Fibroblast of skin of left quadriceps (primary cell): ENCODE results near the gene R3HDML.
"Not testable (repeated sequence)": the region's sequence is repeated elsewhere in the genome, so short reads cannot be mapped to it uniquely, and the experiment has no call there.

ENCODE experiments used
- DNase-seq, 2 experiments: peaks; one replicate each; pipeline ENCODE4 v3.0.0-alpha.2; 2013; ENCODE audit warnings: low read depth in 2 of 2

Gene R3HDML

DNA sequence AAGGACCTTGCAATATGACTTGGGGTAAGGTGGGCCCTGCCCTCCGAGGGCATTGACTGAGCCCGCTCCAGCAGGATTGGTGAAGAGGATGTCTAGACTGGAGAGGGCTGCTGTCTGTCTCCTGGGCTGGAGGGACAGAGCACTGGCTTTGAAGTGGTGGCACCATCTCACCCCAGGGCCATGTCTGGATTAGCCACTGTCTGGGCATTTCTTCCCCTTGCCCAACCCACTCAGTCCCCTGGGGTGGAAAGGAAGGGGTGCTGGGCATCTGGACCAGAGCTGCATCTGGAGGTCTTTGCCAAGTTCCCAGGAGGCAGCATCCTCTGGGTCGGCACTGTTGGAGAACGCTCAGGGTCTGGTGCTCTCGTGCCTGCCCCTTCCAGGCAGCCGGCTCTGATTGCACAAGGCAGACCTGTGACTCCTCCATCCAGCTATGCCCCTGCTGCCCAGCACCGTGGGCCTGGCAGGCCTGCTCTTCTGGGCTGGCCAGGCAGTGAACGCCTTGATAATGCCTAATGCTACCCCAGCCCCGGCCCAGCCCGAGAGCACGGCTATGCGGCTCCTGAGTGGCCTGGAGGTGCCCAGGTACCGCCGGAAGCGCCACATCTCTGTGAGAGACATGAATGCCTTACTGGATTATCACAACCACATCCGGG lies at the start of gene R3HDML:
Gene R3HDML, plus strand, starts transcription at position 319 of the 656 bp plus-strand sequence. Its CDS starts 115 bp downstream, at position 434.
- no peak for DNase-seq

- DNase-seq: no peak
Observed at GRCh38 chr20:44287272-44288097, 49.4 kb upstream of the R3HDML start.

GRCh38 chr20:44288252-44288651 lies 48.6 kb upstream of the R3HDML start:
- DNase-seq: no peak

DNA sequence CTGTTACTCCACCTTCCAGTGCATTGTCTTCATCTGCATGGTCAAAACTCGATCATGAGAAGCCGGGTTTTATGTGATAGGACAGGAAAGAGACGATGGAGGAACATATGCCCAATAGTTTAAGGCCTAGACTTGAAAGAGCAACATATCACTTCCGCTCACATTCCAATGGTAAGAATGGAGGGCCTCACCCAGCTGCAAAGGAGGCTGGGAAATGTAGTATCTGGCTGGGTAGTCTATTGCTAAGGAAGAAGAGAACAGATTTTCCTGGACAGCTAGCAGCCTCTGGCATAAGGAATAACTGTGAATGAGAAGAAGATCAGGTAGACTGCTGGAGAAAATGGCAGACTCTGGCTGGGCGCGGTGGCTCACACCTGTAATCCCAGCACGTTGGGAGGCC lies 45.1 kb upstream of the R3HDML start:
- no peak for DNase-seq

GRCh38 chr20:44296011-44296410 lies 40.8 kb upstream of the R3HDML start:
- DNase-seq: no peak

GRCh38 chr20:44297721-44298120 lies 39.1 kb upstream of the R3HDML start:
- DNase-seq: no peak

- DNase-seq: not testable (repeated sequence)
Observed at GRCh38 chr20:44299011-44299535, 37.8 kb upstream of the R3HDML start.

DNA sequence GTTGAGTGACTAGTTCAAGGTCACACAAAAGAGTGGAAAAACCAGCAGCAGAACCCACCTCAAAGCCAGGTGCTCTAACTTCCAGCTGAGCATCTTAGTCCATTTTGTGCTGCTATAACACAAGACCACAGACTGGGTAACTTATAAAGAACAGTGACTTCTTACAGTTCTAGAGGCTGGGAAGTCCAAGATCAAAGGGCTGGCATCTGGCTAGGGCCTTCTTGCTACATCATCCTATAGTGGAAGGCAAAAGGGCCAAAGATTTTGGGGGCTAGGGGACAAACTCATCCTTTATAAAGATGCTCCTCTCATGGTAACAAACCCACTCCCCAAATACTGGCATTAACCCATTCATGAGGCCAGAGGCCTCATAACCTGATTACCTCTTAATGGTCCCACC lies 35.6 kb upstream of the R3HDML start:
- no peak for DNase-seq

DNA sequence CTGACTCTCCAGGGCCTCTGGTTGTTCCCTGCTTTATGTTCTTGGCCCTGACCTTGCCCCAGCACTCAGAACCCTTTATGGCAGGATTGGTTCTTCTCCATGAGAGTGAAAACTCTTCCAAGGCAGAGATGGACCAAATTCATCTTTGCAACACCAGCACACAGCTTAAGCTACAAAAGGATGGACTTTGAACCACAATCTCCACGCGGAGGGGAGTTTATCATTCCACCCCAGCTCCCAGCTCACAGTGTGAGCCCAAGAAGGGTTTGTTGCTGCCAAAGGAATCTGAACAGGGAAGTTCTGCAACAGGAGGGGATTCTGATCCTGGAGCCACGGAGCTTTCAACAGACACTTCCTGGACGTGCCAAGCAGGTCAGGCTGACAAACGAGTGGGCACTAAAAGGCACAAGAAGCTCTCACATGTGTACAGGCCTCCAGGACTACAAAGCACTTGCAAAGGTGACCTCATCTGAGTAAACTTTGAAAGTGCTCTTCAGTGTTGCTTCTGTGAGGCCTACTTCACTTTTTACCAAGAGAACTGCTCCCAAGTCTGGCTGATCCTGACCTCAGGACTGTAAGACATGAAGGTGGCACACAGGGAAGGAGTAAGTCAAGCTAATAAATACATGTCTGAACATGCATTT lies 34.7 kb upstream of the R3HDML start:
- DNase-seq: no peak

DNA sequence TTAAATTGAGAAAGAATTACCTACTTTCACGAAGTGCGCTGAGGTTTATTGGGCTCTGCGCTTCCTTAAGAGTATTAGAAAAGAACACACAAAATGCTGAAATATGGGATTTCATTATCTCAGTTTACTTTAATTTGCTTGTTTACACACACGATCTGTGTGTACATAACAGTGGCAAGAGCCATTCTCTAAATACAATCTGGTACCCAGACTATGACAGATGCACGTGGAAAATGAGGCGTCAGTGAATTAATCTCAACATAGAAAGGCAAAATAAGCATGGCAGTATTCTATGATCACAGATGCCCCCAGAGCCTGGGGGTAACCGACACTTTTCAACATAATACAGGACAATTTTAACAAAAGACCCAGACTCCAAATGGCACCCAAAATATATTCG lies 34.1 kb upstream of the R3HDML start:
- no peak for DNase-seq

DNA sequence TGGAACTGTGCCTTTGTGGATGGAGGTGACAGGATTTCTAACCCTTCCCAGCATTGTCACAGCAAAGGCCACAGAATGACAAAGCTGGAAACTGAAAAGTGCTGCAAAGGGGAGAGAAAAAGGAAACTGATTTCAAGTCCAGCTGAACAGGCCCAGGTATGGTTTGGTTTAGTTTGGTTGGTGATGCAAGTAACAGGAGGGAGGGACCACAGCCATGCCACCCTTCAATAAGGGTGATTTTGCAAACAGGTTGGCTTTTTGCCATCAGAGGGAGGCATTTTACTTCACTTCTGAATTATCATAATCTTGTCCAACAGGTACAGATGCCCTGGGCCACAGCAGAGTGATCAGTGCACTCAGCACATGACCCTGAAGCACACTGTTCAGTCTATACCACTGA lies 32.5 kb upstream of the R3HDML start:
- DNase-seq: no peak

DNA sequence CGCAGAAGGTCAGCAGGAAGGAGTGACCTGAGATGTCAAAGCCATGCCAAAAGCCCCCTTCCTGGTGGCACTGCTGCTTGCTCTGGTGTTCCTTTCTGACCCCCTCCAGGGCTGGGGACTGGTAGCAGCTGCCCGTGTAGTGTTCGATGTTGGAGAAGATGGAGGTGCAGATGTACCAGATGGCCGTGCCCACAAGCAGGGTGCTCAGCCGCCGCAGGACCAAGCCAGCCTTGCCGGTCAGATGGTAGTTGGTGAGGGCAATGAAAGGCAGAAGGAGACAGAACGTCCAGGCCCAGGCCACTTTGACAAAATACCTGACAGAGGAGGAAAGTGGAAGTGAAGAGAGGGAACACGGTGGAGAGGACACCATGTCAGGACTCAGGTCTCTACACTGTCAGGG lies 29.9 kb upstream of the R3HDML start:
- no peak for DNase-seq

- DNase-seq: peak; percentile 10 to 22
Observed at GRCh38 chr20:44309763-44310663, 26.8 kb upstream of the R3HDML start.

- DNase-seq: peak; percentile 92
Observed at GRCh38 chr20:44310664-44311639, 25.9 kb upstream of the R3HDML start, which contains the start of gene FITM2. TSS of gene FITM2 (minus strand) at chr20:44311202. CDS start at chr20:44311148, 54 bp downstream.

- no peak for DNase-seq
Observed at GRCh38 chr20:44314870-44315269, 22.0 kb upstream of the R3HDML start.

GRCh38 chr20:44319839-44320422 lies 16.9 kb upstream of the R3HDML start:
- no peak for DNase-seq

GRCh38 chr20:44324343-44324742 lies 12.5 kb upstream of the R3HDML start:
- DNase-seq: no peak

DNA sequence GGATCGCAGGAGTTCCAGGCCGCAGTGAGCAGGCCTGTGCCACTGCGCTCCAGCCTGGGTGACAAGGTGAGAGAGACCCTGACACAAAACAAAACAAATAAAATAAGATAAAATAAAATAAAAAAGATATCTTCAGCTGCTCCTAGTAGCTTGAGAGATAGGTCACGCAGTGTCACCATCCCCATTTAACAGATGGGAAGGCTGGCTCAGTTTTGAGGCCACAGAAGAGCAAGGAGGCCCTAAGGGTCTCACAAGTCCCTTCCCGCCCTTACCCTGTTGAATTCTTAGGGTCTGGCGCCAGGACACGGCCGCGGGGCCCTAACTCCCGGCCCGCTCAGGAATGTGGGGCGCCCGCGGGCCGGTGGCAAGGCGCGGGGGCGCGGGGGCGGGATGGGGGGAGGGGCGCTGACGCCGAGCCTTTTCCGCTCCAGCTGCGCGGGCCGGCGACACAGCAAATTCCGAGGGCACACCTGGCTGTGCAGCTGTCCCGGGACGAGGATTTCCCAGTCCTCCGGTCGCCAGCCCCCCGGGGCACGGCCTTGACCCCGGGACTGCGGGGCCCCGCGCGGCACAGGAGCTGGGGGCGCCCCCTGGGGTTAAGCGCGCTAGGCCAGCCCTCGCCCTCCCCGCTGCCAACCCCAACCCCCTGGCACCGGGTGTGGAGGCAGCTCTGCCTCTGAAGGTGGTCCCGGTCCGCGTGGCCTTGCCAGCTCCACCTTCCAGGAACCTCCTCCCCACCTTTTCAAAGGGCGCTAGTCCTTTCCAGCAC lies 10.3 kb upstream of the R3HDML start:
- no peak for DNase-seq

GRCh38 chr20:44327748-44328147 lies 9.1 kb upstream of the R3HDML start:
- DNase-seq: not testable (repeated sequence)
